Measurements from ENCODE around the gene HSH2D.

The HSH2D gene

GRCh38 chr19:16121141-16121540 is 22.3 kb upstream of the HSH2D start:
- DNase-seq: no peak

GRCh38 chr19:16121967-16122366 is 21.5 kb upstream of the HSH2D start:
- no peak for DNase-seq

- no peak for DNase-seq
These were observed 18.5 kb upstream of the HSH2D start for GRCh38 chr19:16124953-16125352.

- no peak for DNase-seq
These were observed 17.6 kb upstream of the HSH2D start for GRCh38 chr19:16125737-16126495.

DNA sequence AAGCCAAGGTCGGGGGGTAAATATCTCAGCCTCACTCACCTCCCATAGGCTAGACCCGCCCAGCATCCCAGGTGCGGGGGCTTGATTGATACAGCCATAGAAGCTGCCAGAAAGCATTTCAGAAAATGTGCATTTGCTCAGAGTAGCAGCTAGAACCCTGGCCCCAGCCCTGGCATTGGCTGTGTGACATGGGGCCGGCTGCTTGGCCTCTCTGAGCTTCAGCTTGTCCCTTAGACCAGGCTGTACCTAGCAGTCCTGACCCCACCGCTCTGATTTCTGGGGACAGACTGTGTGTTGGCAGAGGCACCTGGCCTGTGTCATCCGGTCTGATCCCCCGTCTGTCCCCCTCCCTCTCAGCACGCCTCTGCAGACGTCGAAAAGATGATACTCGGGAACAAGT is 16.4 kb upstream of the HSH2D start:
- no peak for DNase-seq

DNA sequence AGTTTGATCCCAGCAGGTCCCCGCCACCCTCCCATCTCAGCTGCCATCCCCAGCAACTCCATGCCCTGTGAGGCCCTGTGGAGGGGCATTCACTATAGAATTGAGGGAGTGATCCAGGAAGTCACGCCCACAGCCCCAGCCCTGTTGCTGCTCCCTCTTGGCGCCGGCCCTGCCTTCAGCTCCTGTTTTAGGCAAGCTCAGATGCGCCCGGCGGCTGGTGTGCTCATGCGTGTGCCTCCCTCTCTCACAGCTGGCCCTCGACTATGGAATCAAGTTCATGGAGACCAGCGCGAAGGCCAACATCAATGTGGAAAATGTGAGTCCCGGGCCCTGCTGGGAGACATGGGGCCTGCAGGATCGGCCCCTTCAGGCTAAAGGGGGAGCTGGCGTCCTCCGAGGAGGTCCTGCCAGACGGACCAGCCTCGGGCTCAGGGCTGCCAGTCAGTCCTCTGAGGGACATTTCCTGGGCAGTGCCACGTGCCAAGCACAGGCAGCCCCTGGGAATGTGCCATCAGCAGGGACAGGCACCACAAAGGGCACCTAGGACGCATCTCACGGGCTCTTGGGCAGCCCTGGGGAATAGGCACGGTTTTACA is 15.6 kb upstream of the HSH2D start:
- no peak for DNase-seq

DNA sequence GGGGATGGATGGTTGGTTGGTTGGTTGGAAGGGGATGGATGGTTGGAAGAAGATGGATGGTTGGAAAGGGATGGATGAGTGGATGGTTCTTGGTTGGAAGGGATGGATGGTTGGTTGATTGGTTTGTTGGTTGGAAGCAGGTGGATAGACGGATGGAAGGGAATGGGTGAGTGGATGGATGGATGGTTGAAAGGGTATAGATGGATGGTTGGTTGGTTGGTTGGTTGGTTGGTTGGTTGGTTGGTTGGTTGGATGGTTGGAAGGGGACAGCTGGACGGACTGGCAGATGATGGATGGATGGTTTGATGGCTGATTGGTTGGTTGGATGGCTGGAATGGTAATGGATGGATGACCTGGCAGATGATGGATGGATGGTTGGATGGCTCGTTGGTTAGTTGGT is 11.8 kb upstream of the HSH2D start:
- no peak for DNase-seq

DNA sequence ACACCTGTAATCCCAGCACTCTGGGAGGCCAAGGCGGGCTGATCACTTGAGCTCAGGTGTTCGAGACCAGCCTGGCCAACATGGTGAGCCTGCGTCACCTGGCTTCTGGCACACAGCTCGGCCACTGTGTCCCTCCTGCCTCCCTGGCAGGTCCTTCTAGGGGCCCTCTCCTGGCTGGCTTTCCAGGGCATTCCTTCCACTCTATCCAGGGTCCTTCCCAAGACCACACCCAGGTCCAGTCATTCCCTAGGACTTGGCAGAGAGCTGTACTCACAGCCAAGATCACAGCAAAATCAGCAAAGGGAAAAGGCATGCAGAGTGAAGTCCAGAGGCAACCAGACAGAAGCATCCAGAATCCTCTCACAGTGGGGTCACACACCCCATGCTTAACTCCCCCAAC is 9.7 kb upstream of the HSH2D start:
- DNase-seq: no peak

DNA sequence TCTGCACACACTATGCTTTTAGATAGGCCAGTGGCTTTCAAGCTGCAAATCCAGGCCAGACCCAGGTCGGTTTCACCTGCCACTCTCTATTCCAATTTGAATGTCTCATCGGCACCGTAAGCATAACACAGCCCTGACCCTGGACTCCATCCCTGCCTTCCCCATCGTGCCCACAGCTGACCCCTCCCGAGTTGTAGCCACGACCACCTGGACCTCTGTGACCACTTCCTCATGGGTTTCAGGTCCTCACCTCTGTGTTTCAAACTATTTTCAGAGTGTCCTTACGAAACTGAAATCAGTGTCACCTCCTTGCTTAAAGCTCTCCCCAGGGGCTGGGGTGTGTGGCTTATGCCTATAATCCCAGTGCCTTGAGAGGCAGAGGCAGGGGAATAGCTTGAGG is 9.0 kb upstream of the HSH2D start:
- no peak for DNase-seq

- no peak for DNase-seq
These were observed 7.9 kb upstream of the HSH2D start for GRCh38 chr19:16135430-16136127.

DNA sequence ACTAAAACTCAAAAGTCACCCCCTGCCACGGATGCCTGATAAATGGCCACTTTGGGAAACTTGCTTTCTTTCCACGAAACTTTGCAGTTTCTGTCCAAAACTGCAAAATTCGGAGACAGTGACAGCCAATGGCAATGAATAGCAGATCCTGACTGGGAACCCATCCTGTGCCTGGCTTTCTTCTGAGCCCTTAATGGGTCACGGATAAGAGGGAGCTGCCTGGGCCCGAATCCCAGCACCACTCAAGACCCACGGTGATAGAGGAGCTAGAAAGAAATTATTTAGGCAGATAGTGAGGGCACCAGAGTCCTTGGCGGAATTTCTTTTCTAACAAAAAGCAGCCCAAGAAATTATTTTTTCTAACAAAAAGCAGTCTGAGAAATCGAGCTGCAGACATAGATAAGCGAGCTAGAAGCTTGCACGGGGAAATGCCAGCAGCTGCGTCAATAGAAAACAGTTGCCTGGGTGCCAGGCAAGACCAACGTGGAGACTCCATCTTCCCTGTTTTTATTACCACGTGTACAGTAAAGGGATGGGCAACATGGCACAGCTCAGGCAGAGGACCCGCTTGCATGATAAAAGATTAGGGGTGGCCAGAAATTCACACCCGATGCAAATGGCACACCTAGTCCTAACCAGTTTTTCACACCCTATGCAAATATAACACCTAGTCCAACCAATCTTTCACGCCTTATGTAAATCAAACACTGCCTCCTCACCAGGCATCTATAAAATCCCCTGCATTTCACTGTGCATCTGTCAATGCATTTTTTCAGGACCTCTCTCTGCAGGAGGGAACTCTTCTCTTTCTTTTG is 7.1 kb upstream of the HSH2D start:
- DNase-seq: no peak

- DNase-seq: no peak
These were observed 3.7 kb upstream of the HSH2D start for GRCh38 chr19:16139752-16140151.

DNA sequence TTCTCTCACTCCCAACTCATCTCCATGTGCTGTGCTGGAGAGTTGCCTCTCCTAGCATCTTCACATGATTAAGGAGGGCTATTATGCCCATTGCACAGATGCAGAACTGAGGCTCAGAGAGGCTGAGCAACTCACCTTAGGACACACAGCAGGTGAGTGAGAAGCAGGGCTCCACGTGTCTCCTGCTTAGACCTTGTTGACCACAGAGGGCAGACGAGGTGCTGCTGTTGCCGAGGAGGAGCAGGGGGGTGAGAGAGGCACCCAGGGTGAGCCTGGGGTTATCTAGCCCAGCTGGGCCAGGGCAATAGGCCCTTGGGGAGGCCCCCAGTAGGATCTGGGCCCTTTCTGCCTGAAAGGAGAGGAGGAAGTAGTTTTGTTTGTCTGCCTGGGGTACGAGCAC is 2.4 kb upstream of the HSH2D start:
- DNase-seq: no peak

DNA sequence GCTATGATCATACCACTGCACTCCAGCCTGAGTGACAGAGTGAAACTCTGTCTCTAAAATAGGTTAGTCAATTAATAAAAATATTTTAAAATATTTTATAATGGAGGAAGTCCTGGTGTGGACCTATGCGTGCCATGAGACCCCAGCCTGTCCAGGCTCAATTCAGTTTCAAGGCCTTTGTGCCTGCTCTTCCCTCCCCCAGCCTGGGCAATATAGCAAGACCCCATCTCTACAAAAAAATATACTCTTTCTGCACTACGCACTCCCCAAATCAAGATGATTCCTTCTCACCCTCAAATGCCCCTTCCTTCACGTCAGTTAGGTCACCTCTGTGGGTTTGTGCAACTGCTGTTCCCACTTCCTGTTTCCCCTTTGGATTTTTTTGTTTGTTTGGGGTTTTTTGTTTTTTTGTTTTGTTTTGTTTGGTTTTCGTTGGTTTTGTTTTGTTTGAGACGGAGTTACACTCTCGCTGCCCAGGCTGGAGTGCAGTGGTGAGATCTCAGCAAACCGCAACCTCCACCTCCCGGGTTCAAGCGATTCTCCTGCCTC is 1.4 kb upstream of the HSH2D start:
- no peak for DNase-seq

DNA sequence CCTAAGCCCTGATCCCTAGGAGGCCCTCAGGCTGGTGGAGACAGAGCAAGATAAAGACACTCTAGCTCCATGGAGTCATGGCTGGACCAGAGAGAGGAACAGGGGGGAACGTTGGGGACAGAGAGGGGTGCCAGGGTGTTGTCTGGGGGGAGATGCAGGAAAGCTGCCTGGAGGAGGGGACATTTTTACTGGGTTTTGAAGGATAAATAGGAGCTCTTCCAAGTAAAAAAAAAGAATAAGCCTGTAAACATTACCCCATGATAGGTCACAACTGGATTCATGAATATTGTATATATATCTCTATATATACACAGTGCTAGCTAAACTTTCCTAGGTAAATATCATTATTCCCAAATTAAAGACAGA is 714 bp downstream of the HSH2D start:
- no peak for DNase-seq

- DNase-seq: no peak
These were observed 2.6 kb downstream of the HSH2D start for GRCh38 chr19:16146112-16146511.

- DNase-seq: no peak
These were observed 5.2 kb downstream of the HSH2D start for GRCh38 chr19:16148443-16149229.

DNA sequence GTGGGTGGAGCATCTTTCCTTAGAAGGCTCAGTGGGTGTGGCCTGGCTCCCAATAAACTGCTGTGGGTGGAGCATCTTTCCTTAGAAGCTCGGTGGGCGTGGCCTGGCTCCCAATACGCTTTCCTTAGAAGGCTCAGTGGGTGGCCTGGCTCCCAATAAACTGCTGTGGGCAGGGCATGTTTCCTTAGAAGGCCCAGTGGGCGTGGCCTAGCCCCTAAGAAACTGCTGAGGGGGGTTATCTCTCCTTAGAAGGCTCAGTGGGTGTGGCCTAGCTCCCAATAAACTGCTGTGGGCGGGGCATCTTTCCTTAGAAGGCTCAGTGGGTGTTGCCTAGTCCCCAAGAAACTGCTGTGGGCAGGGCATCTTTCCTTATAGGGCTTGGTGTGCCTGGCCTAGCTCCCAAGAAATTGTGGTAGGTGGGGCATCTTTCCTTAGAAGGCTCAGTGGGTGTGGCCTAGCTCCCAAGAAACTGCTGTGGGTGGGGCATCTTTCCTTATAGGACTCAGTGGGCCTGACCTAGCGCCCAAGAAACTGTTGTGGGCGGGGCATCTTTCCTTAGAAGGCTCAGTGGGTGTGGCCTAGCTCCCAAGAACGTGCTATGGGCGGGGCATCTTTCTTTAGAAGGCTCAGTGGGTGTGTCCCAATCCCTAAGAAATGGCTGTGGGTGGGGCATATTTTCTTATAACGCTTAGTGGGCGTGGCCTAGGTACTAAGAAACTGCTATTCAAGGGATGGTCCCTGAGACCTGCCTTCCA is 10.3 kb downstream of the HSH2D start:
- no peak for DNase-seq

DNA sequence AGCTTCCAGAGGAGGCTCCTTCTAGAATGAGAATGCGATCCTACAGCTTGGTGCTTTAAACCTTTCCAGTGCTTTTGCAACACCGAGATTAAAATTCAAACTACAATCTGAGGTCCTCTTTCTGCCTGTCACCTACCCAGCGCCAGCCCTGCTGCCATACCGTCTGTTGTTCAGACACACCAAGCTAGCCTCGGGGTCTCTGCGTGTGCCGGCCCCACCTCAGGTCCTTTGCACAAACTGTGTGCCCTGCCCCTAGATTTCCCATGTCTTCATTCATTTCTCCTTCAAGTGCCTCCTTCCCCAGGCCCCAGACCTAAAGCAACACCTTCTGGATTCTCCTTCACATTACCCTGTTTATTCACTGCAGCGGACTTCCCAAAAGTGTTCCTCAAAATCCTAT is 11.1 kb downstream of the HSH2D start:
- no peak for DNase-seq

DNA sequence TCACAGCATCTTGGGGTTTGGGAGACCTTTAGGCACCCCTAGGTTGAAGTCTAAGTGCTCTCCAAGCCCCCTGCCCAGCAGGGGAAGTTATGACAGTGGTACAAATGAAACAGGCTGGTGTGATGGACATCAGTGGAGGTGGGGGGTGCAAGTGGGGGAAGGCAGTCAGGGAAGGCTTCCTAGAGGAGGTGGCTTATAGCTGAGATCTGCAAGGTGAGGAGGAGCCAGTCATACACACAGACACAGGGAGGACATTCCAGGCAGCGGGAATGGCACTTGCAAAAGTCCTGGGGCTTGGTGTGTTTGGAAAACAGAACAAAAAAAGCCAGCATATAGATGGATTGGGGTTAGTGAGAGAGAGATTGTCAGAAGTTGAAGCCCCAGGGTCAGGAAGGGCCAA is 11.6 kb downstream of the HSH2D start:
- DNase-seq: no peak

GRCh38 chr19:16156904-16157303 is 13.4 kb downstream of the HSH2D start:
- DNase-seq: no peak

GRCh38 chr19:16157601-16158000 is 14.1 kb downstream of the HSH2D start:
- DNase-seq: no peak
